Measurements from ENCODE around the gene ADORA3.

ADORA3 gene

GRCh38 chr1:111490220-111490619, 13.2 kb downstream of the ADORA3 start:
- H3K9ac ChIP-seq (ENCODE audit: low read length): no peak overlapping the region
- no peak for TF ChIP-seq EZH2phosphoT487 (IDR thresholded peaks at IDR 0.05; ENCODE audit: low read length)
- TF ChIP-seq CTCF (IDR thresholded peaks at IDR 0.05; ENCODE audit: low read length): no peak
- no peak for TF ChIP-seq EZH2 (optimal IDR thresholded peaks at IDR 0.05; ENCODE audit: low read depth, low read length)

GRCh38 chr1:111489604-111490003, 13.8 kb downstream of the ADORA3 start:
- Histone ChIP-seq H3K27ac (ENCODE audit: low read length) (no peak overlapping the region), H3K36me3 (replicated peaks; ENCODE audit: insufficient read depth, low read length) (no peaks in the 10 kb centered on the region), H3K9me3 (replicated peaks; ENCODE audit: insufficient read depth, low read length) (no peaks in the 10 kb centered on the region), H3K9ac (ENCODE audit: low read length) (no peak overlapping the region), H3K4me3 (ENCODE audit: low read length) (no peak overlapping the region), H3K79me2 (ENCODE audit: low read length) (no peaks in the 10 kb centered on the region), H3K9me2 (replicated peaks; ENCODE audit: insufficient read depth, low read length) (no peaks in the 10 kb centered on the region), H3K27me3 (replicated peaks; ENCODE audit: insufficient read depth, low read length) (no peaks in the 10 kb centered on the region), H2AFZ (ENCODE audit: low read length) (no peak overlapping the region), H3K4me2 (ENCODE audit: low read depth, low read length) (no peak overlapping the region), H3K4me1 (ENCODE audit: low read length) (no peaks in the 10 kb centered on the region), H4K20me1 (ENCODE audit: insufficient read depth, low read length) (no peaks in the 10 kb centered on the region), H3F3A (ENCODE audit: insufficient read depth, low read length) (no peaks in the 10 kb centered on the region)
- DNase-seq: no peak
- TF ChIP-seq EZH2phosphoT487 (IDR thresholded peaks at IDR 0.05; ENCODE audit: low read length) (no peak), EZH2 (optimal IDR thresholded peaks at IDR 0.05; ENCODE audit: low read depth, low read length) (no peak), CTCF (IDR thresholded peaks at IDR 0.05; ENCODE audit: low read length) (no peak)

More at GRCh38 chr1:111490220-111490619, 13.2 kb downstream of the ADORA3 start:
- Histone ChIP-seq H3K27ac (ENCODE audit: low read length) (no peak overlapping the region), H2AFZ (ENCODE audit: low read length) (no peak overlapping the region), H3K27me3 (replicated peaks; ENCODE audit: insufficient read depth, low read length) (no peaks in the 10 kb centered on the region), H3K79me2 (ENCODE audit: low read length) (no peaks in the 10 kb centered on the region), H3K9me2 (replicated peaks; ENCODE audit: insufficient read depth, low read length) (no peaks in the 10 kb centered on the region), H3K9me3 (replicated peaks; ENCODE audit: insufficient read depth, low read length) (no peaks in the 10 kb centered on the region), H3K36me3 (replicated peaks; ENCODE audit: insufficient read depth, low read length) (no peaks in the 10 kb centered on the region), H3K4me3 (ENCODE audit: low read length) (no peak overlapping the region), H4K20me1 (ENCODE audit: insufficient read depth, low read length) (no peaks in the 10 kb centered on the region), H3F3A (ENCODE audit: insufficient read depth, low read length) (no peaks in the 10 kb centered on the region), H3K4me1 (ENCODE audit: low read length) (no peaks in the 10 kb centered on the region), H3K4me2 (ENCODE audit: low read depth, low read length) (no peak overlapping the region)
- DNase-seq: no peak

- H2AFZ ChIP-seq (ENCODE audit: low read length): no peak overlapping the region
- H4K20me1 ChIP-seq (ENCODE audit: insufficient read depth, low read length): no peaks in the 10 kb centered on the region
- no peaks in the 10 kb centered on the region for H3F3A ChIP-seq (ENCODE audit: insufficient read depth, low read length)
- no peaks in the 10 kb centered on the region for H3K9me2 ChIP-seq (replicated peaks; ENCODE audit: insufficient read depth, low read length)
- no peaks in the 10 kb centered on the region for H3K4me1 ChIP-seq (ENCODE audit: low read length)
- TF ChIP-seq EZH2 (optimal IDR thresholded peaks at IDR 0.05; ENCODE audit: low read depth, low read length) (no peak), CTCF (IDR thresholded peaks at IDR 0.05; ENCODE audit: low read length) (no peak), EZH2phosphoT487 (IDR thresholded peaks at IDR 0.05; ENCODE audit: low read length) (no peak)
- H3K36me3 ChIP-seq (replicated peaks; ENCODE audit: insufficient read depth, low read length): no peaks in the 10 kb centered on the region
- no peaks in the 10 kb centered on the region for H3K9me3 ChIP-seq (replicated peaks; ENCODE audit: insufficient read depth, low read length)
- no peak overlapping the region for H3K27ac ChIP-seq (ENCODE audit: low read length)
- no peak for DNase-seq
- no peaks in the 10 kb centered on the region for H3K27me3 ChIP-seq (replicated peaks; ENCODE audit: insufficient read depth, low read length)
- H3K4me2 ChIP-seq (ENCODE audit: low read depth, low read length): no peak overlapping the region
- no peaks in the 10 kb centered on the region for H3K79me2 ChIP-seq (ENCODE audit: low read length)
- no peak overlapping the region for H3K4me3 ChIP-seq (ENCODE audit: low read length)
- no peak overlapping the region for H3K9ac ChIP-seq (ENCODE audit: low read length)
These were observed 14.8 kb downstream of the ADORA3 start for GRCh38 chr1:111488669-111489068.
